Measurements from ENCODE around the gene AFAP1L2. TPM values are rescaled to one million over a fixed set of nuclear protein-coding genes. Genes with fewer than 3 reads are reported as not detected.

AFAP1L2 gene
- total RNA-seq, 1 donor from 2014 or later = 5.3 TPM

- no peak for ATAC-seq
- intact Hi-C loops (cut with DNase I) = no loop called here
- Histone ChIP-seq H3K9me3 (no peaks in the 10 kb centered on the region), H3K36me3 (no peaks in the 10 kb centered on the region), H3K27me3 (ENCODE audit: low read depth) (peaks cover 6% of the 10 kb centered on the region), H3K27ac (no peak overlapping the region), H3K4me3 (no peak overlapping the region), H3K4me1 (peaks cover 21% of the 10 kb centered on the region)
- no peak for DNase-seq
- TF ChIP-seq CTCF (IDR thresholded peaks at IDR 0.05) = no peak
These were observed 7.8 kb downstream of the AFAP1L2 start for GRCh38 chr10:114396464-114396863.

- intact Hi-C loops (cut with DNase I) = no loop called here
- Histone ChIP-seq H3K36me3 (no peaks in the 10 kb centered on the region), H3K4me3 (no peak overlapping the region), H3K27me3 (ENCODE audit: low read depth) (peaks cover 6% of the 10 kb centered on the region), H3K4me1 (peaks cover 16% of the 10 kb centered on the region), H3K27ac (no peak overlapping the region), H3K9me3 (no peaks in the 10 kb centered on the region)
- no peak for ATAC-seq
- no peak for TF ChIP-seq CTCF (IDR thresholded peaks at IDR 0.05)
- DNase-seq = no peak
These were observed 8.8 kb downstream of the AFAP1L2 start for GRCh38 chr10:114395366-114396022.

- Histone ChIP-seq H3K27me3 (ENCODE audit: low read depth) (peaks cover 6% of the 10 kb centered on the region), H3K9me3 (no peaks in the 10 kb centered on the region), H3K4me3 (no peak overlapping the region), H3K36me3 (no peaks in the 10 kb centered on the region), H3K4me1 (peaks cover 6% of the 10 kb centered on the region), H3K27ac (no peak overlapping the region)
- no peak for TF ChIP-seq CTCF (IDR thresholded peaks at IDR 0.05)
- intact Hi-C loops (cut with DNase I) = no loop called here
- DNase-seq (no peak), ATAC-seq (no peak)
These were observed 9.8 kb downstream of the AFAP1L2 start for GRCh38 chr10:114394531-114394930.

- no peak for ATAC-seq
- no peak for DNase-seq
- no peaks in the 10 kb centered on the region for H3K9me3 ChIP-seq
- H3K4me1 ChIP-seq = peaks cover 5% of the 10 kb centered on the region
- H3K27me3 ChIP-seq (ENCODE audit: low read depth) = peaks cover 6% of the 10 kb centered on the region
- intact Hi-C loops (cut with DNase I) = no loop called here
- H3K27ac ChIP-seq = no peak overlapping the region
- no peak for TF ChIP-seq CTCF (IDR thresholded peaks at IDR 0.05)
- no peaks in the 10 kb centered on the region for H3K36me3 ChIP-seq
- no peak overlapping the region for H3K4me3 ChIP-seq
These were observed 10.4 kb downstream of the AFAP1L2 start for GRCh38 chr10:114393886-114394285.

GRCh38 chr10:114393482-114393881, 10.8 kb downstream of the AFAP1L2 start:
- ATAC-seq (no peak), DNase-seq (no peak)
- no peak for TF ChIP-seq CTCF (IDR thresholded peaks at IDR 0.05)
- H3K27ac ChIP-seq = no peak overlapping the region
- intact Hi-C loops (cut with DNase I) = no loop called here
- H3K4me1 ChIP-seq = peaks cover 5% of the 10 kb centered on the region
- H3K36me3 ChIP-seq = no peaks in the 10 kb centered on the region
- peaks cover 6% of the 10 kb centered on the region for H3K27me3 ChIP-seq (ENCODE audit: low read depth)
- H3K9me3 ChIP-seq = no peaks in the 10 kb centered on the region
- no peak overlapping the region for H3K4me3 ChIP-seq

Data from lower lobe of right lung (tissue), 2 donors.